ENCODE measurements around the gene CCT2. TPM values are rescaled to one million over a fixed set of nuclear protein-coding genes. Genes with fewer than 3 reads are reported as not detected.

CCT2 gene
- total and polyA plus RNA-seq, 2 of the 8 experiments (the other 6 are each of a cell fraction or from before 2014, with no cell fraction given): 244 to 419 TPM

- TF ChIP-seq, protein P1, sequence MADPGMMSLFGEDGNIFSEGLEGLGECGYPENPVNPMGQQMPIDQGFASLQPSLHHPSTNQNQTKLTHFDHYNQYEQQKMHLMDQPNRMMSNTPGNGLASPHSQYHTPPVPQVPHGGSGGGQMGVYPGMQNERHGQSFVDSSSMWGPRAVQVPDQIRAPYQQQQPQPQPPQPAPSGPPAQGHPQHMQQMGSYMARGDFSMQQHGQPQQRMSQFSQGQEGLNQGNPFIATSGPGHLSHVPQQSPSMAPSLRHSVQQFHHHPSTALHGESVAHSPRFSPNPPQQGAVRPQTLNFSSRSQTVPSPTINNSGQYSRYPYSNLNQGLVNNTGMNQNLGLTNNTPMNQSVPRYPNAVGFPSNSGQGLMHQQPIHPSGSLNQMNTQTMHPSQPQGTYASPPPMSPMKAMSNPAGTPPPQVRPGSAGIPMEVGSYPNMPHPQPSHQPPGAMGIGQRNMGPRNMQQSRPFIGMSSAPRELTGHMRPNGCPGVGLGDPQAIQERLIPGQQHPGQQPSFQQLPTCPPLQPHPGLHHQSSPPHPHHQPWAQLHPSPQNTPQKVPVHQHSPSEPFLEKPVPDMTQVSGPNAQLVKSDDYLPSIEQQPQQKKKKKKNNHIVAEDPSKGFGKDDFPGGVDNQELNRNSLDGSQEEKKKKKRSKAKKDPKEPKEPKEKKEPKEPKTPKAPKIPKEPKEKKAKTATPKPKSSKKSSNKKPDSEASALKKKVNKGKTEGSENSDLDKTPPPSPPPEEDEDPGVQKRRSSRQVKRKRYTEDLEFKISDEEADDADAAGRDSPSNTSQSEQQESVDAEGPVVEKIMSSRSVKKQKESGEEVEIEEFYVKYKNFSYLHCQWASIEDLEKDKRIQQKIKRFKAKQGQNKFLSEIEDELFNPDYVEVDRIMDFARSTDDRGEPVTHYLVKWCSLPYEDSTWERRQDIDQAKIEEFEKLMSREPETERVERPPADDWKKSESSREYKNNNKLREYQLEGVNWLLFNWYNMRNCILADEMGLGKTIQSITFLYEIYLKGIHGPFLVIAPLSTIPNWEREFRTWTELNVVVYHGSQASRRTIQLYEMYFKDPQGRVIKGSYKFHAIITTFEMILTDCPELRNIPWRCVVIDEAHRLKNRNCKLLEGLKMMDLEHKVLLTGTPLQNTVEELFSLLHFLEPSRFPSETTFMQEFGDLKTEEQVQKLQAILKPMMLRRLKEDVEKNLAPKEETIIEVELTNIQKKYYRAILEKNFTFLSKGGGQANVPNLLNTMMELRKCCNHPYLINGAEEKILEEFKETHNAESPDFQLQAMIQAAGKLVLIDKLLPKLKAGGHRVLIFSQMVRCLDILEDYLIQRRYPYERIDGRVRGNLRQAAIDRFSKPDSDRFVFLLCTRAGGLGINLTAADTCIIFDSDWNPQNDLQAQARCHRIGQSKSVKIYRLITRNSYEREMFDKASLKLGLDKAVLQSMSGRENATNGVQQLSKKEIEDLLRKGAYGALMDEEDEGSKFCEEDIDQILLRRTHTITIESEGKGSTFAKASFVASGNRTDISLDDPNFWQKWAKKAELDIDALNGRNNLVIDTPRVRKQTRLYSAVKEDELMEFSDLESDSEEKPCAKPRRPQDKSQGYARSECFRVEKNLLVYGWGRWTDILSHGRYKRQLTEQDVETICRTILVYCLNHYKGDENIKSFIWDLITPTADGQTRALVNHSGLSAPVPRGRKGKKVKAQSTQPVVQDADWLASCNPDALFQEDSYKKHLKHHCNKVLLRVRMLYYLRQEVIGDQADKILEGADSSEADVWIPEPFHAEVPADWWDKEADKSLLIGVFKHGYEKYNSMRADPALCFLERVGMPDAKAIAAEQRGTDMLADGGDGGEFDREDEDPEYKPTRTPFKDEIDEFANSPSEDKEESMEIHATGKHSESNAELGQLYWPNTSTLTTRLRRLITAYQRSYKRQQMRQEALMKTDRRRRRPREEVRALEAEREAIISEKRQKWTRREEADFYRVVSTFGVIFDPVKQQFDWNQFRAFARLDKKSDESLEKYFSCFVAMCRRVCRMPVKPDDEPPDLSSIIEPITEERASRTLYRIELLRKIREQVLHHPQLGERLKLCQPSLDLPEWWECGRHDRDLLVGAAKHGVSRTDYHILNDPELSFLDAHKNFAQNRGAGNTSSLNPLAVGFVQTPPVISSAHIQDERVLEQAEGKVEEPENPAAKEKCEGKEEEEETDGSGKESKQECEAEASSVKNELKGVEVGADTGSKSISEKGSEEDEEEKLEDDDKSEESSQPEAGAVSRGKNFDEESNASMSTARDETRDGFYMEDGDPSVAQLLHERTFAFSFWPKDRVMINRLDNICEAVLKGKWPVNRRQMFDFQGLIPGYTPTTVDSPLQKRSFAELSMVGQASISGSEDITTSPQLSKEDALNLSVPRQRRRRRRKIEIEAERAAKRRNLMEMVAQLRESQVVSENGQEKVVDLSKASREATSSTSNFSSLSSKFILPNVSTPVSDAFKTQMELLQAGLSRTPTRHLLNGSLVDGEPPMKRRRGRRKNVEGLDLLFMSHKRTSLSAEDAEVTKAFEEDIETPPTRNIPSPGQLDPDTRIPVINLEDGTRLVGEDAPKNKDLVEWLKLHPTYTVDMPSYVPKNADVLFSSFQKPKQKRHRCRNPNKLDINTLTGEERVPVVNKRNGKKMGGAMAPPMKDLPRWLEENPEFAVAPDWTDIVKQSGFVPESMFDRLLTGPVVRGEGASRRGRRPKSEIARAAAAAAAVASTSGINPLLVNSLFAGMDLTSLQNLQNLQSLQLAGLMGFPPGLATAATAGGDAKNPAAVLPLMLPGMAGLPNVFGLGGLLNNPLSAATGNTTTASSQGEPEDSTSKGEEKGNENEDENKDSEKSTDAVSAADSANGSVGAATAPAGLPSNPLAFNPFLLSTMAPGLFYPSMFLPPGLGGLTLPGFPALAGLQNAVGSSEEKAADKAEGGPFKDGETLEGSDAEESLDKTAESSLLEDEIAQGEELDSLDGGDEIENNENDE (IDR thresholded peaks at IDR 0.05; ENCODE audit: insufficient replicate concordance, low read length): no peak
- no peak for TF ChIP-seq NRF1 (IDR thresholded peaks at IDR 0.05; ENCODE audit: low read depth, low read length)
- TF ChIP-seq GABPA (IDR thresholded peaks at IDR 0.05; ENCODE audit: borderline replicate concordance, insufficient read depth, low read length): no peak
- no peak for TF ChIP-seq EZH2 (IDR thresholded peaks at IDR 0.05; ENCODE audit: low read depth, low read length, severe bottlenecking)
These were observed 16.9 kb downstream of the CCT2 start (continued) for GRCh38 chr12:69601962-69602685.
